Astrocyte (in vitro differentiated cells and primary cell): ENCODE data around the gene DNAJC10. TPM values are rescaled to one million over a fixed set of nuclear protein-coding genes. Genes with fewer than 3 reads are reported as not detected.

Source experiments
- DNase-seq: peaks from one replicate; pipeline ENCODE4 v3.0.0-alpha.2; 2010; ENCODE audit warnings: low read depth
- FAIRE-seq: peaks from 2 replicates; lab custom pipeline; 2011; peaks lifted over from hg19 to GRCh38; lab: Jason Lieb, UNC
- H2AFZ ChIP-seq: 2 replicates; pipeline ENCODE4 v1.6.0; 2012; ENCODE audit warnings: low read depth, low read length, inconsistent platforms
- H3K27ac ChIP-seq: 2 replicates; pipeline ENCODE4 v1.5.1; 2011; ENCODE audit warnings: low read depth, low read length, inconsistent platforms
- H3K27me3 ChIP-seq: 2 replicates; pipeline ENCODE4 v1.6.0; 2011; ENCODE audit warnings: low read length, inconsistent platforms; ENCODE audit not compliant: insufficient read depth
- H3K36me3 ChIP-seq: 2 replicates; pipeline ENCODE4 v1.5.1; 2011; ENCODE audit warnings: low read length, inconsistent platforms; ENCODE audit not compliant: insufficient read depth
- H3K4me1 ChIP-seq: 2 replicates; pipeline ENCODE4 v1.5.1; 2011; ENCODE audit warnings: low read length, inconsistent platforms; ENCODE audit not compliant: insufficient read depth
- H3K4me2 ChIP-seq: 2 replicates; pipeline ENCODE4 v1.6.0; 2012; ENCODE audit warnings: low read length, inconsistent platforms
- H3K4me3 ChIP-seq: 2 replicates; pipeline ENCODE4 v1.5.1; 2011; ENCODE audit warnings: low read depth, mild to moderate bottlenecking, low read length, inconsistent platforms; ENCODE audit not compliant: insufficient read depth
- H3K79me2 ChIP-seq: 2 replicates; pipeline ENCODE4 v1.6.0; 2012; ENCODE audit warnings: mild to moderate bottlenecking, low read length, inconsistent platforms; ENCODE audit not compliant: insufficient read depth
- H3K9ac ChIP-seq: 2 replicates; pipeline ENCODE4 v1.6.0; 2012; ENCODE audit warnings: mild to moderate bottlenecking, low read length, inconsistent platforms
- H3K9me3 ChIP-seq: 2 replicates; pipeline ENCODE4 v1.5.1; 2012; ENCODE audit warnings: low read depth, mild to moderate bottlenecking, low read length, inconsistent platforms; ENCODE audit not compliant: insufficient read depth
- H4K20me1 ChIP-seq: 2 replicates; pipeline ENCODE4 v1.6.0; 2012; ENCODE audit warnings: low read length, inconsistent platforms; ENCODE audit not compliant: insufficient read depth
- H3K27ac Mint-ChIP-seq: one replicate; pipeline ENCODE4 v1.8.0; 2021; ENCODE audit warnings: mild to moderate bottlenecking, mixed read lengths; ENCODE audit not compliant: unreplicated experiment
- H3K27me3 Mint-ChIP-seq: one replicate; pipeline ENCODE4 v1.8.0; 2021; ENCODE audit warnings: low read depth, mixed read lengths; ENCODE audit not compliant: unreplicated experiment
- H3K36me3 Mint-ChIP-seq: one replicate; pipeline ENCODE4 v1.8.0; 2021; ENCODE audit warnings: low read depth, mixed read lengths; ENCODE audit not compliant: unreplicated experiment
- H3K4me1 Mint-ChIP-seq: one replicate; pipeline ENCODE4 v1.8.0; 2021; ENCODE audit warnings: low read depth, mixed read lengths; ENCODE audit not compliant: unreplicated experiment
- H3K4me3 Mint-ChIP-seq: one replicate; pipeline ENCODE4 v1.8.0; 2021; ENCODE audit warnings: mild to moderate bottlenecking, moderate library complexity, mixed read lengths; ENCODE audit not compliant: unreplicated experiment
- H3K9me3 Mint-ChIP-seq: one replicate; pipeline ENCODE4 v1.8.0; 2021; ENCODE audit warnings: mild to moderate bottlenecking, mixed read lengths; ENCODE audit not compliant: unreplicated experiment
- CTCF ChIP-seq: IDR thresholded peaks from 2 replicates; pipeline ENCODE4 v1.5.1; 2011; ENCODE audit warnings: low read depth, mild to moderate bottlenecking, inconsistent platforms, low read length, moderate library complexity; ENCODE audit not compliant: insufficient read depth
- EZH2 ChIP-seq: IDR thresholded peaks from 2 replicates; pipeline ENCODE4 v1.6.1; 2012; ENCODE audit warnings: mild to moderate bottlenecking, low read length, inconsistent platforms; ENCODE audit not compliant: insufficient read depth
- total RNA-seq: library from RNA; stranded (reverse); gene quantifications from 2 replicates; pipeline ENCODE4 v1.2.1, GENCODE V29; 2021

The DNAJC10 gene
- total RNA-seq, 1 donor from 2014 or later: 169 TPM

DNA sequence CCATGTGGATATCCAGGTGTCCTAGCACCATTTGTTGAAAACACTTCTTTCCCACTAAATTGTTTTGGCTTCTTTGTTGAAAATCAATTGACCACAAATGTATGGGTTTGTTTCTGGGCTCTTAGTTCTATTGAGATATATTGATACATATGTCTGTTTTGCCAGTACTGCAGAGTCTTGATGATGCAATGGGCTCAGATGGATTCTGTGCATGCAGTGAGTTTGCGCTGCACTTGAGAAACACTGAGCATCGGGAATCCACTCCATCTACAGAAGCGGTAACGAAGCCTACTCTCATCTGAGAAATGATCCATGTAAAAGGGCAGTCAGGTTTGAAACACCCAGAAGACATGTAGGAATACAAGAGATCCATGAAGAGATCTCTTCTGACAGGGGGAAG lies 21.9 kb upstream of the DNAJC10 start:
- H3K4me1 Mint-ChIP-seq: peaks cover 2% of the 10 kb centered on the region

DNA sequence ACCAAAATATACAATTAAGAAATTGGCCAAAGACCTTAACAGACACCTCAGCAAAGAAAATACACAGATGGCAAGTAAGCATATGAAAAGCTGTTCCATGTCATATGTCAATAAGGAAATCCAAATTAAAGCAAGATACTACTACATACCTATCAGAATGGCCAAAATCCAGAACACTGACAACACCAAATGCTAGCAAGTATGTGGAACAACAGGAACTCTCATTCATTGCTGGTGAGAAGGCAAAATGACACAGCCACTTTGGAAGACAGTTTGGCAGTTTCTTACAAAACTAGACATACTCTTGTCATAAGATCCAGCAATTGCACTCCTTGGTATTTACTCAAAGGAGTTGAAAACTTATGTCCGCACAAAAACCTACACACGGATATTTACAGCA lies 20.3 kb upstream of the DNAJC10 start:
- peaks cover 2% of the 10 kb centered on the region for H3K4me1 Mint-ChIP-seq
- no peaks in the 10 kb centered on the region for H3K79me2 ChIP-seq
- H4K20me1 ChIP-seq: no peaks in the 10 kb centered on the region
- H3K4me3 ChIP-seq: no peak overlapping the region
- H3K4me3 Mint-ChIP-seq: no peak overlapping the region
- no peaks in the 10 kb centered on the region for H3K36me3 Mint-ChIP-seq
- no peak overlapping the region for H3K9ac ChIP-seq
- no peaks in the 10 kb centered on the region for H3K27me3 Mint-ChIP-seq
- no peaks in the 10 kb centered on the region for H3K27me3 ChIP-seq
- no peak for FAIRE-seq
- no peaks in the 10 kb centered on the region for H3K4me1 ChIP-seq
- no peak for TF ChIP-seq CTCF
- no peak for TF ChIP-seq EZH2
- no peak overlapping the region for H2AFZ ChIP-seq
- no peaks in the 10 kb centered on the region for H3K9me3 Mint-ChIP-seq
- no peaks in the 10 kb centered on the region for H3K36me3 ChIP-seq
- no peak overlapping the region for H3K27ac Mint-ChIP-seq
- H3K9me3 ChIP-seq: no peaks in the 10 kb centered on the region
- no peak overlapping the region for H3K4me2 ChIP-seq
- DNase-seq: no peak
- H3K27ac ChIP-seq: no peak overlapping the region

More for the DNA sequence above, 21.9 kb upstream of the DNAJC10 start:
- FAIRE-seq (no peak), DNase-seq (no peak)
- Mint-ChIP-seq H3K27me3 (no peaks in the 10 kb centered on the region), H3K36me3 (no peaks in the 10 kb centered on the region), H3K4me3 (no peak overlapping the region), H3K9me3 (no peaks in the 10 kb centered on the region), H3K27ac (no peak overlapping the region)
- H3K9ac ChIP-seq: no peak overlapping the region
- H4K20me1 ChIP-seq: no peaks in the 10 kb centered on the region
- no peak overlapping the region for H2AFZ ChIP-seq
- no peak overlapping the region for H3K4me2 ChIP-seq
- no peaks in the 10 kb centered on the region for H3K27me3 ChIP-seq
- no peaks in the 10 kb centered on the region for H3K4me1 ChIP-seq
- H3K9me3 ChIP-seq: no peaks in the 10 kb centered on the region
- H3K36me3 ChIP-seq: no peaks in the 10 kb centered on the region
- H3K79me2 ChIP-seq: no peaks in the 10 kb centered on the region
- no peak overlapping the region for H3K4me3 ChIP-seq
- no peak overlapping the region for H3K27ac ChIP-seq
- TF ChIP-seq CTCF (no peak), EZH2 (no peak)

- Histone ChIP-seq H3K79me2 (no peaks in the 10 kb centered on the region), H3K27ac (no peak overlapping the region), H3K4me1 (no peaks in the 10 kb centered on the region), H3K9me3 (no peaks in the 10 kb centered on the region), H3K4me3 (no peak overlapping the region), H3K27me3 (no peaks in the 10 kb centered on the region), H3K36me3 (no peaks in the 10 kb centered on the region), H3K9ac (no peak overlapping the region), H4K20me1 (no peaks in the 10 kb centered on the region), H3K4me2 (no peak overlapping the region), H2AFZ (no peak overlapping the region)
- no peak overlapping the region for H3K4me3 Mint-ChIP-seq
- H3K27ac Mint-ChIP-seq: no peak overlapping the region
- DNase-seq: no peak
- peaks cover 2% of the 10 kb centered on the region for H3K4me1 Mint-ChIP-seq
- no peaks in the 10 kb centered on the region for H3K9me3 Mint-ChIP-seq
- no peaks in the 10 kb centered on the region for H3K27me3 Mint-ChIP-seq
- no peak for FAIRE-seq
- TF ChIP-seq CTCF (no peak), EZH2 (no peak)
- no peaks in the 10 kb centered on the region for H3K36me3 Mint-ChIP-seq
These were observed 17.4 kb upstream of the DNAJC10 start for GRCh38 chr2:182698671-182699070.
